ENCODE data around the gene TBCD.

TBCD gene

GRCh38 chr17:82876602-82877379, 124.9 kb downstream of the TBCD start (continued):
- TF ChIP-seq ZNF48 (tag by site-specific recombination; IDR thresholded peaks at IDR 0.05) (no peak), MZF1 (tag by site-specific recombination; IDR thresholded peaks at IDR 0.05; ENCODE audit: borderline replicate concordance) (no peak), EGR2 (tag by site-specific recombination; IDR thresholded peaks at IDR 0.05; ENCODE audit: low read depth) (no peak), ZNF449 (tag by site-specific recombination; IDR thresholded peaks at IDR 0.05) (no peak), ZFHX2 (tag by site-specific recombination; conservative IDR thresholded peaks at IDR 0.05) (no peak), HOXC10 (CRISPR knock-in tag; IDR thresholded peaks at IDR 0.05) (no peak), ZNF792 (tag by site-specific recombination; IDR thresholded peaks at IDR 0.05) (no peak), ZNF354C (tag by site-specific recombination; IDR thresholded peaks at IDR 0.05; ENCODE audit: borderline replicate concordance, low read depth) (no peak)

GRCh38 chr17:82878527-82878926, 126.7 kb downstream of the TBCD start:
- no peaks in the 10 kb centered on the region for H3K9me3 ChIP-seq (ENCODE audit: control insufficient read depth, insufficient read depth, low read depth, low read length)
- no peak overlapping the region for H3K4me3 ChIP-seq (ENCODE audit: low read depth, low read length)
- H3K36me3 ChIP-seq (ENCODE audit: control insufficient read depth in 2 of 2, insufficient read depth in 1 of 2, low read length in 2 of 2) = peaks cover 0 to 11% of the 10 kb centered on the region in 2 experiments; a peak in 1 of 3 replicates
- ChIA-PET POLR2A (no interaction called here), CTCF (interaction anchor here (1.0 to 1.1 kb wide), 2 partner anchors 15 to 36 kb away, joined by 3 to 4 read pairs; no protein-coding TSS in a partner anchor)
- no peak overlapping the region for H3K27ac ChIP-seq (ENCODE audit: extremely low read depth, low read depth, low read length)
- H3K4me1 ChIP-seq (ENCODE audit: control insufficient read depth, insufficient read depth, low read length) = 0 out of 2 replicates have a peak, but pooled peaks cover 3% of the 10 kb centered on the region
- no peak for TF ChIP-seq GFI1B (tag by site-specific recombination; IDR thresholded peaks at IDR 0.05)
- TF ChIP-seq HOXC10 (CRISPR knock-in tag; IDR thresholded peaks at IDR 0.05) = no peak
- no peak for TF ChIP-seq ZNF513 (tag by site-specific recombination; IDR thresholded peaks at IDR 0.05)
- TF ChIP-seq ZNF404 (tag by site-specific recombination; IDR thresholded peaks at IDR 0.05) = no peak
- no peak for TF ChIP-seq ZNF449 (tag by site-specific recombination; IDR thresholded peaks at IDR 0.05)
- no peak for TF ChIP-seq ZXDB (tag by site-specific recombination; IDR thresholded peaks at IDR 0.05)
- TF ChIP-seq ZNF274 (IDR thresholded peaks at IDR 0.05; ENCODE audit: low read length) = no peak
- no peak for TF ChIP-seq ZNF274 (tag by site-specific recombination; IDR thresholded peaks at IDR 0.05; ENCODE audit: borderline replicate concordance)
- TF ChIP-seq ZNF148 (tag by site-specific recombination; IDR thresholded peaks at IDR 0.05; ENCODE audit: borderline replicate concordance) = no peak
- TF ChIP-seq PRDM4 (tag by site-specific recombination; IDR thresholded peaks at IDR 0.05) = no peak
- TF ChIP-seq ZNF394 (tag by site-specific recombination; IDR thresholded peaks at IDR 0.05; ENCODE audit: borderline replicate concordance) = no peak
- no peak for TF ChIP-seq ZNF548 (tag by site-specific recombination; IDR thresholded peaks at IDR 0.05)
- TF ChIP-seq ZNF785 (tag by site-specific recombination; IDR thresholded peaks at IDR 0.05) = no peak
- no peak for TF ChIP-seq ZNF18 (tag by site-specific recombination; IDR thresholded peaks at IDR 0.05)
- no peak for TF ChIP-seq SALL2 (tag by site-specific recombination; IDR thresholded peaks at IDR 0.05; ENCODE audit: borderline replicate concordance)
- TF ChIP-seq ZNF76 (tag by site-specific recombination; IDR thresholded peaks at IDR 0.05; ENCODE audit: borderline replicate concordance, low read depth) = no peak
- TF ChIP-seq ZNF624 (tag by site-specific recombination; IDR thresholded peaks at IDR 0.05) = no peak
- TF ChIP-seq ZNF664 (tag by site-specific recombination; IDR thresholded peaks at IDR 0.05) = no peak
- no peak for TF ChIP-seq ZNF266 (tag by site-specific recombination; IDR thresholded peaks at IDR 0.05; ENCODE audit: low read depth)

Measured in HEK293 (cell line).